Gastroesophageal sphincter (tissue), 3 donors: Measurements from ENCODE around the gene CCL18.

ENCODE experiments used
- CTCF ChIP-seq, 4 experiments: fragments of 200-600 bp in 2 of 4; fragments of 450-650 bp in 2 of 4; sonication (generic) in 1 of 4; IDR thresholded peaks; one replicate each; pipeline ENCODE4 v1.5.1; 2017 to 2019; ENCODE audit warnings: antibody characterized with exemption in 4 of 4, mild to moderate bottlenecking in 2 of 4, moderate library complexity in 2 of 4
- POLR2AphosphoS5 ChIP-seq: sonication (generic); formaldehyde crosslinking; IDR thresholded peaks from one replicate; pipeline ENCODE4 v1.6.1; 2017; ENCODE audit warnings: antibody characterized with exemption

- TF ChIP-seq POLR2AphosphoS5 (no peak), CTCF (IDR thresholded peaks at IDR 0.05) (no peak)
Measured at GRCh38 chr17:36017799-36018198, 46.3 kb upstream of the CCL18 start, which contains the start of gene CCL23.
